Activated effector memory CD4-positive, alpha-beta T cell treated with Interleukin-2 at 50 U/mL for 16 hours (primary cell): ENCODE data around the gene SPAG16.

Experiments used
- DNase-seq: peaks from one replicate; pipeline ENCODE4 v3.0.0-alpha.2; 2020

SPAG16 gene

DNA sequence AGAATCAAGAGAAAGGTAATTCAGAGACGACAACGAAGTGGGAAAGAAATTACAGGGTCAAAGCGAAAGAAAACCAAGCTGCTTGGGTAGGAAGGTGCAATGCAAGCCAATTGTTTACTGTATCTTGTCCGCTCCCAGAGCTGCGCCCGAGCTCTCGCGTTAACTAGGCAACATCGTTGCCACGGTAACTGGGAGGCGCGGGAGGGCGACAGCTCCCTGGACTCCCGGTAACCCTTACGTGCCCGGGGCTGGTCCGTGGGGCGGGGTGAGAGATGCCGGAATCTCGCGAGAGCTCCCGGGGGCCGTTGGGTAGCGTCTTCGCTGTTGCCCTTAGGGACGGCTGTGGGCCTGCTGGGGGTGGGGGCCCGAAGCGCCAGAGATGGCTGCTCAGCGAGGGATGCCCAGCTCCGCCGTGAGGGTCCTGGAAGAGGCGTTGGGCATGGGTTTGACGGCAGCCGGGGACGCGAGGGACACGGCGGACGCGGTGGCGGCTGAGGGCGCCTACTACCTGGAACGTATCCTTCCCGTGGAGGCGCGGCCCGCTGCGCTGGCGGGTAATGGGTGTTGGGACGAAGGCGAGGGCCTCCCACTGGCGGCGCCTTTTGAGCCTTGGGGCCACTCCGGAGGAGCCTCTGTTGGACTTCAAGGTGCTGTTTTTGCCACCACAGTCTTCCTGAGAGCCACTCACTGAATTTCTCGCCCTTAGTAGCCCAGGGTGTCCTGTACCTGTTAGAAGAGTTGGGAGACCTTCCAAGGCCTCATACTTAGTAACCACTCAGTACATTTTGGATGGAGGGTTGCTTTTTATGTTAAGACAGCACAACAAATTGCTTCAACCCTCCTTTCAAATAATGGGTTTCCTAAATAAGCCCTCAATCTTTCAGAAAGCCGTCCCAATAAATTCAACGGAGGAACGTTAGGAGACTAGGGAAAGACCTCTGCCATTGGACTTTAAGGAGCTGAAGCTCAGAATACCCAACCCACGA lies at the start of gene SPAG16:
Gene SPAG16 (plus strand): TSS at position 360 of the 986 bp plus-strand sequence.
- DNase-seq = peak; percentile 92

DNA sequence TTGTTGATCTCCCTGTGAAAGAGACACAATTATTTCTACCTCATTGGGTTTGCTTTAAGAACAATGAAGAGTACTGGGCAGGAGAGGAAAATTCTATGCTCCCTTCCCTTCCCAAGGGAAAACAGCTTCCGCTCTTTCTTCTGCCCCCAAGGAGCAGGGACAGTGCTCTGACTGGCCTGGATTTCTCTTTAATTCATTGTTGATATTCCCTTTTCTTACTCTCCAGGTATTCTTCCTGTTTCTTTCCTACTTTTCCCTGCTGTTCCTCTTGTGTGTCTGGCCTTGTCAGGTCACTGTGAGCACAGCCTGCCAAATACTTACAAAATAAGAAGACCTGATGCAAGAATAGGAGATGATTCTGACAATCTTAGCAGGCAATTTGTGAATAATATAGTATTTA lies 49.6 kb upstream of the SPAG16 start:
- no peak for DNase-seq

- no peak for DNase-seq
Measured at GRCh38 chr2:213235741-213236140, 48.5 kb upstream of the SPAG16 start.

- no peak for DNase-seq
Measured at GRCh38 chr2:213237251-213237650, 47.0 kb upstream of the SPAG16 start.

DNA sequence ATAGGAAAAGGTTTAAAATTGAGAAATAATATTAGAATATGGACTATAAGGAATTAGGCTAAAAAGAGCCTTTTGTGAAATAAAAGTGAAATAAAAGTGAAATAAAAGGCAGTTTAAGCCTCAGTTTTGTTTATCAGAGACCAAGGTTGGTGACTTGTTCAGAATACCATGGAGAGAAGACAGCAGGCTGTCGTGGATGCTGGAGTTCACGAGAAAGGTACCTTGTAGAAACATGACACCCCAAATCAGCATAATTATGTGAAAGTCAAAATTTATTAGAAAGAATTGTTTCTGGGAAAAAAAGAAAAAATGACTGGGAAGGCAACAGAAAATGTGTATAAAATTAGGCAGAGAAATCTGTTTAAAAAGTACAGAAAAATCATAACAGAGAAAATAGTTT lies 46.5 kb upstream of the SPAG16 start:
- DNase-seq = no peak

GRCh38 chr2:213238753-213239495 lies 45.3 kb upstream of the SPAG16 start:
- DNase-seq = no peak

DNA sequence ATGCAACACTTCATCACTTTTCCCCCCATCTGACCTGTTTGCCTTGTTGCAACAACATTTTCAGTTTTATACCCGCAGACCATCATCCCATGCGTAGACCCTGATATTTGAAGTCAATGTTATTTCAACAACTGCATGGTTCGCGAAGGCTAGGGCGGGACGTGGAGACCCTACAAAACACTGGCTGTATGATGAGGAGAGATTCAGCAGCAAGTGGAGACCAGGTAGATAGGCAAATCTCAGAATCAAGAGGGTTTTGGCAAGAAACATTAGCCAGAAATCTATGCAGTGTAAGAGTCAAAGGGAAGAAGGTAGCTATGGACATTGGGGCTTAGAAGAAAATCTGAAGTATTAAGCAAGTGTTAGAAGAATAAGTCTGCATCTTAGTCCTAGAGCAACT lies 42.4 kb upstream of the SPAG16 start:
- no peak for DNase-seq

GRCh38 chr2:213242653-213243052 lies 41.6 kb upstream of the SPAG16 start:
- no peak for DNase-seq

DNA sequence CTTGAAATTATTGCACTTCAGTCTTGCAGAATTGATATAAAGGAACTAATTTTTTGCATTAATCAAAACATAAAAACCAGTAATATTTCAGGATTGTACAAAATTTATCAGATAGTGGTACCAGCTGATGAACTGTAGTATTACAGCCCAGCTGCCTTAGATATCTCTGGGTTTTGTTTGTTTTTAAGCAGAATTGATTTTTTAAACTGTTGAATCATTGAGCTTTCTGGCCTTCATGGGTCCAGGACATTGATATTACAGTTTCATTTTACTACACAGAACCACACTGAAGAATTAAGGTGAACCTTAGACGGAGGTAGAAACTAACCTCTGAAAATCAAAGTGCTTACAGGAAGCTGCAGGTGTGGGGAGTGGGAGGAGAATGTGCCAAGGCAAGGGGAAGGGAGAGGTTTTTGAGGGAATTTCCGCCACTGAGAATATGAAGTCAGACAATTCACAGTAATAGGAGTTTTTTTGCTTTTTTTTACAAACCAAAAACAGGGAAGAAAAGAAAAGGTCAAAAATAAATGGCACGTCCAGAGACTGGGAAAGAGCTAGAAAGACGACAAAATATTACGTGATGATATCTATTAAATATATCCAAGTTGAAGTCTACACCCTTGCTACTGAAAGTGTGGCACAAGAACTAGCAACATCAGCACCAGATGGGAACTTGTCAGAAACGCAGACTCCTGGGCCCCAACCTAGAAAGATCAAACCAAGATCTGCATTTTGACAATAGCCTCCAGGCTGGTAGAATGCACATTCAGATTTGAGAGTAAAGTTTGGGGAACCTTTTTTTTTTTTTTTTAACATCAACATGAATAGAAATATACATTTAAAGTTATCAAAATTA lies 40.8 kb upstream of the SPAG16 start:
- no peak for DNase-seq

DNA sequence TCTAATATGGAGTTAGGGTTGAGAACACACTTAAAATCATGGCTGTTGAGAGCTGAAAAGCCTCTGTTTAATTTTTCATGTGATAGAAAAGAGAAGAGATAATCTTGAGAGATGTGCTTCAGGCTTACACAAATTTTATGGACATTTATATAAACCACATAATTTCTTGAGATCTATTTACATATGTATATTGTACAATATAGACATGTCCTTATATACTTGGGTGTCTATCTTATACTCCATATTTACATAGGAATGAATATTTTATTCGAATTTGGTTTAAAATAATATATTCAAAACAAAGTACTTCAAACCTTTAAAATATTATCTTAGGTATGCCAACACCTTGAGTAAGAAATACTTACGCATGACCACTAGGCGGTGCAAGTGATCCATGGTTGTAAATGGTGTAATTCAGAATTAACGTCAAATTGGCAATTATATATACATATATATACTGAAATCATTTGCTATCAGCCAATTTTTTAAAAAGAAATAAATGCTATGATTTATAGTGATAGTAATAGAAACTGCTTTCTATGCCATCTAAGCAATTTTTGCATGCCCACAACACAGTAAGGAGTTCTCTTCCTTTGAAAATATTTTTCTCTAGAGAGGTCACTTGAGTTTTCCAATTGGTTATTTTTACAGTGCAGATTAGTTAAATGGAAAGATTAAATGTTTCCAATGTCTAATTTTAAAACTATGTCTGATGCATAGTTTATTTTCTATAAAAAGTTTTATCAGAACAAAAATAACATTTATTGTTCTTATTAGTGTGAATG lies 37.6 kb upstream of the SPAG16 start:
- DNase-seq = no peak

GRCh38 chr2:213247566-213247965 lies 36.7 kb upstream of the SPAG16 start:
- DNase-seq = no peak

DNA sequence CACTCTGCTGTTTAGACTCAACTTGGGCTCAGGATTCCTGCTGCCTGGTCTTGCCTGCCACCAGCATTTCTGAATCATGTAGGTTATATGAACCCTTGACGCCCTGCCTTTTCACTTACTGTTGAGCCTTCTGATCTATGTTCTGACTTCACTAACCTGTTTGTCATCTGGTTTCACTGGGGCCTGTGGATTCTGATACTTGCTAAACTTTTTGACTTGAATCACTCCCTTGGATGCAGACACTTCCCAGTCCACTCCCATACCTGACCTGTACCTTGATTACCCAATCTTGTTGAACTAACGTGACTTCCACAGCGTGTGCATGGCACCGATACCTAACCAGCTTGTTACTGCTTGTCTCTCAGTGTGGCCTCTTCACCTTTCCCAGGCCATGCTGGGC lies 35.6 kb upstream of the SPAG16 start:
- no peak for DNase-seq

DNA sequence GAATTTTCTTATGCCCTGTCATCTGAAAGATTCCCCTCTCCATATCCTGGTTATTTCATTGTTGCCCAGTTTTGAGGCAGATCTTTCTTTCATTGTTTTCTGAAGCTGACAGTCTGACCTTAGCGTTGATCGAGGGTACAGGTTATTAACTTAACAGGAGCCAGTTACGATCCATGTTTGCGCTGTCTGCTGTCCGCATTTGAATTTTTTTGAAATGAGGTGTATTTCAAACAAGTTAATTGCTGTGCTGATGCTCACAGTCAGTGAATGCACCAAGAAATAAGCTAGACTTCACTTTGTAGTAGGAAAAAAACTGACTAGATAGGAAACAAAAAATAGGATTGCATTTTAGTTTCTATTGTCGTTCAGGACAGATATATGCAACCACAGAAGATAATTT lies 34.8 kb upstream of the SPAG16 start:
- no peak for DNase-seq

GRCh38 chr2:213251618-213252017 lies 32.6 kb upstream of the SPAG16 start:
- no peak for DNase-seq

- no peak for DNase-seq
Measured at GRCh38 chr2:213252206-213252605, 32.1 kb upstream of the SPAG16 start.

GRCh38 chr2:213253162-213253561 lies 31.1 kb upstream of the SPAG16 start:
- no peak for DNase-seq

- no peak for DNase-seq
Measured at GRCh38 chr2:213259266-213259665, 25.0 kb upstream of the SPAG16 start.

- DNase-seq = no peak
Measured at GRCh38 chr2:213261237-213261636, 23.0 kb upstream of the SPAG16 start.

DNA sequence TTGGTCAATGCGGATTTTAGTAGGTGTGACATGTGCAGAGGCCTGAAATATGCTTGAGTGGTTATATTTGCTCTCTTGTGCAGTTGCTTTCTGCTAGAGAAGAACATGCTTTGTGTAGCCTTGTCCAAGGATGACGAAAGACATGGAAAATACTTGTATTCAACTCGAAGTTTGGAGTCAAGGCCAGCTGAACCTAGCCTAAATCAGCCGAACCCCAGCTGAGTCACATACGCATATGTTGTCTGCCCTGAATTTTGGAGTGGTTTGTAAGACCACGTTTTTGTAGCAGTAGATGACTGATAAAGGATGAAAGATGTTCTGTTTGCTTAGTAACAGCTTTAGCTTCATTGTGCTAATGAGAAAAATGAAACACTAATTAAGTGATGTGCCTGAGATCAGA lies 22.5 kb upstream of the SPAG16 start:
- DNase-seq = no peak

- no peak for DNase-seq
Measured at GRCh38 chr2:213265679-213266078, 18.6 kb upstream of the SPAG16 start.

DNA sequence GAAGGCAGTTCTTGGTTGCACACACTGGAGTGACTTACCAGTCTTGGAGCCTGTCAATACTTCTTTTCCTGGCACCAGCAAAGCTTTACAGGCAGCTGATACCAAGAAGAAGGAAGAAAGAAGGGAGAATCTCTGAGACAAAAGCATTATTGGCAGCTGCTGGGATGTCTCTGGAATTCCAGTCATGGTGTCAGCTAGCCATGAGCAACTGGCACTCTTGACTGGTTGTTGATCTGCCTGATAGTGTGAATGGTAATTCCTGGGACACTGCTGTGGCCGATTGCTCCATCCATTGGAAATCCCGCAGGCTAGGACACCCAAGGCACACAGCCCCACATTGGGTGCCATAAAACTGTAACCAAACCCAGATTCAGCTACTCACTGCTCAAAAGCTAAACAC lies 17.8 kb upstream of the SPAG16 start:
- DNase-seq = no peak

- no peak for DNase-seq
Measured at GRCh38 chr2:213271947-213272346, 12.3 kb upstream of the SPAG16 start.
